OCI-LY1 (cell line): ENCODE results near the gene ASPHD1.
"Not testable (repeated sequence)": the region's sequence is repeated elsewhere in the genome, so short reads cannot be mapped to it uniquely, and the experiment has no call there.

Experiments used
- H2AFZ ChIP-seq: fragments of 200-600 bp; sonication (generic), shearing (Covaris generic); 2 replicates; pipeline ENCODE4 v1.6.0; 2014; ENCODE audit warnings: antibody characterized with exemption, mild to moderate bottlenecking, low read length
- H3F3A ChIP-seq: fragments of 200-600 bp; sonication (generic), shearing (Covaris generic); 2 replicates; pipeline ENCODE4 v1.6.0; 2014; ENCODE audit warnings: mild to moderate bottlenecking, antibody characterized with exemption, low read length, moderate library complexity; ENCODE audit not compliant: insufficient read depth
- H3K27ac ChIP-seq: fragments of 200-600 bp; sonication (generic); 2 replicates; pipeline ENCODE4 v1.5.1; 2014; ENCODE audit warnings: low read length, mixed run types, mild to moderate bottlenecking, low read depth; ENCODE audit not compliant: poor library complexity, severe bottlenecking
- H3K27me3 ChIP-seq: fragments of 200-600 bp; sonication (generic); 2 replicates; pipeline ENCODE4 v1.6.0; 2014; ENCODE audit warnings: antibody characterized with exemption, mild to moderate bottlenecking, low read length, moderate library complexity; ENCODE audit not compliant: insufficient read depth
- H3K36me3 ChIP-seq: fragments of 200-600 bp; sonication (generic); 2 replicates; pipeline ENCODE4 v1.6.1; 2014; ENCODE audit warnings: mild to moderate bottlenecking, antibody characterized with exemption, low read length, moderate library complexity, mixed read lengths; ENCODE audit not compliant: insufficient read depth
- H3K4me1 ChIP-seq: fragments of 200-600 bp; sonication (generic); 2 replicates; pipeline ENCODE4 v1.5.1; 2014; ENCODE audit warnings: mild to moderate bottlenecking, low read length, moderate library complexity; ENCODE audit not compliant: insufficient read depth, severe bottlenecking
- H3K4me2 ChIP-seq: fragments of 200-600 bp; sonication (generic), shearing (Covaris generic); 2 replicates; pipeline ENCODE4 v1.6.1; 2014; ENCODE audit warnings: low read length
- H3K4me3 ChIP-seq: fragments of 200-600 bp; sonication (generic); 2 replicates; pipeline ENCODE4 v1.5.1; 2014; ENCODE audit warnings: low read length, low read depth, mild to moderate bottlenecking, mixed read lengths; ENCODE audit not compliant: poor library complexity, severe bottlenecking
- H3K79me2 ChIP-seq: fragments of 200-600 bp; shearing (Covaris generic); 2 replicates; pipeline ENCODE4 v1.6.1; 2016; ENCODE audit warnings: mixed run types, low read length, mixed read lengths; ENCODE audit not compliant: insufficient read depth
- H3K9ac ChIP-seq: fragments of 200-600 bp; sonication (generic), shearing (Covaris generic); 2 replicates; pipeline ENCODE4 v1.6.1; 2014; ENCODE audit warnings: mild to moderate bottlenecking, low read length, mixed read lengths
- H3K9me2 ChIP-seq: fragments of 200-600 bp; sonication (generic), shearing (Covaris generic); 2 replicates; pipeline ENCODE4 v1.6.1; 2014; ENCODE audit warnings: low read depth, mild to moderate bottlenecking, low read length, mixed read lengths
- H3K9me3 ChIP-seq: fragments of 200-600 bp; shearing (Covaris generic); 2 replicates; pipeline ENCODE4 v1.6.1; 2014; ENCODE audit warnings: low read length, mixed read lengths
- H4K20me1 ChIP-seq: fragments of 200-600 bp; sonication (generic), shearing (Covaris generic); 2 replicates; pipeline ENCODE4 v1.6.0; 2016; ENCODE audit warnings: mild to moderate bottlenecking, low read length; ENCODE audit not compliant: insufficient read depth
- CTCF ChIP-seq: fragments of 200-600 bp; sonication (generic), shearing (Covaris generic); IDR thresholded peaks from 2 replicates; pipeline ENCODE4 v1.5.1; 2017; ENCODE audit warnings: mild to moderate bottlenecking, antibody characterized with exemption, low read length, moderate library complexity, mixed read lengths
- EZH2 ChIP-seq: fragments of 200-600 bp; sonication (generic), shearing (Covaris generic); IDR thresholded peaks from 2 replicates; pipeline ENCODE4 v1.8.0; 2017; ENCODE audit warnings: borderline replicate concordance, mixed run types, mild to moderate bottlenecking, antibody characterized with exemption, low read length, moderate library complexity, mixed read lengths

Gene ASPHD1

GRCh38 chr16:29927070-29927905 lies 27.0 kb downstream of the ASPHD1 start:
- peak overlapping the region; percentile 84; the same call in 1 of the 2 replicates for H3K9ac ChIP-seq
- H3K4me1 ChIP-seq = peaks cover 22% of the 10 kb centered on the region
- H3K27ac ChIP-seq = no peak overlapping the region
- H2AFZ ChIP-seq = no peak overlapping the region
- H4K20me1 ChIP-seq = no peaks in the 10 kb centered on the region
- no peaks in the 10 kb centered on the region for H3F3A ChIP-seq
- H3K36me3 ChIP-seq = peaks cover 5% of the 10 kb centered on the region; the same call in 1 of the 2 replicates
- peak overlapping the region; percentile 92 for H3K4me2 ChIP-seq
- H3K4me3 ChIP-seq = peak overlapping the region; percentile 68
- H3K79me2 ChIP-seq = no peaks in the 10 kb centered on the region
- TF ChIP-seq CTCF (no peak), EZH2 (no peak)
- no peaks in the 10 kb centered on the region for H3K27me3 ChIP-seq
- no peaks in the 10 kb centered on the region for H3K9me3 ChIP-seq
- H3K9me2 ChIP-seq = no peaks in the 10 kb centered on the region

DNA sequence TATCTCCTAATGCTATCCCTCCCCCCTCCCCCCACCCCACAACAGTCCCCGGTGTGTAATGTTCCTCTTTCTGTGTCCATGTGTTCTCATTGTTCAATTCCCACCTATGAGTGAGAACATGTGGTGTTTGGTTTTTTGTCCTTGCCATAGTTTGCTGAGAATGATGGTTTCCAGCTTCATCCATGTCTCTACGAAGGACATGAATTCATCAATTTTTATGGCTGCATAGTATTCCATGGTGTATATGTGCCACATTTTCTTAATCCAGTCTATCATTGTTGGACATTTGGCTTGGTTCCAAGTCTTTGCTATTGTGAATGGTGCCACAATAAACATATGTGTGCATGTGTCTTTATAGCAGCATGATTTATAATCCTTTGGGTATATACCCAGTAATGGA lies 31.5 kb downstream of the ASPHD1 start:
- H3K9ac ChIP-seq, H2AFZ ChIP-seq, H3K27me3 ChIP-seq: not testable (repeated sequence)

DNA sequence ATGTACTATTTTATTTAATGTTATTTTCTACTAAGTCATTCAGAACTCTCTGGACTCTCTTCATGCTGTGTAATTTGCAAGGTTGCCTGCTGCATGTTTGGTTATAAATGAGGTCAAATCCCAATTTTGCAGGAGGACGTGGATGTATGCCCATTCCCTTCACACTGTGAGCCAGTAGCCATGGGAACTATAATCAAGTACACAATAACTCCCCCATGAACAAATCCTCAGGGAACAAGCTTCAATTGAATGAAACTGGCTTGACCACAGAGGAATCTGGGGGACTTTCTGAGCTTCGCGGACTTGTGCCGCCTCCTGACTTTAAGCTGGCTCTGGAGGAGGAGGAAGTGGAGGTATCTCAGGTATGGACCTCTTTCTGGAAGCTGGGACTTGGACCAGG lies 40.4 kb downstream of the ASPHD1 start:
- Histone ChIP-seq H2AFZ (no peak overlapping the region), H3K36me3 (no peaks in the 10 kb centered on the region; the same call in 1 of the 2 replicates), H3K9me2 (no peaks in the 10 kb centered on the region), H3K27me3 (peaks cover 7% of the 10 kb centered on the region; the same call in 1 of the 2 replicates), H3K27ac (no peak overlapping the region), H3K4me1 (peaks cover 9% of the 10 kb centered on the region), H3F3A (no peaks in the 10 kb centered on the region), H3K9me3 (0 out of 2 replicates have a peak, but pooled peaks cover 4% of the 10 kb centered on the region), H3K4me2 (no peak overlapping the region), H3K9ac (no peak overlapping the region), H3K79me2 (no peaks in the 10 kb centered on the region), H3K4me3 (no peak overlapping the region), H4K20me1 (no peaks in the 10 kb centered on the region)
- TF ChIP-seq CTCF = no peak
- TF ChIP-seq EZH2 = no peak

More for the DNA sequence above, 31.5 kb downstream of the ASPHD1 start:
- H3K9me2 ChIP-seq, H4K20me1 ChIP-seq, H3K79me2 ChIP-seq, H3K27ac ChIP-seq, H3K9me3 ChIP-seq, H3F3A ChIP-seq, H3K36me3 ChIP-seq, H3K4me3 ChIP-seq, H3K4me2 ChIP-seq, H3K4me1 ChIP-seq: not testable (repeated sequence)
